Activated T-cell treated with anti-CD3 and anti-CD28 coated beads for 24 hours (primary cell): ENCODE data around the gene ACTN4.
A peak's percentile ranks its signal among the peaks of the same experiment; 100 is the strongest.

Experiments
- DNase-seq: peaks from one replicate; pipeline ENCODE4 v3.0.0-alpha.2; 2020; ENCODE audit warnings: low read depth

The ACTN4 gene

GRCh38 chr19:38725469-38726283, 78.2 kb downstream of the ACTN4 start:
- DNase-seq, result no peak

DNA sequence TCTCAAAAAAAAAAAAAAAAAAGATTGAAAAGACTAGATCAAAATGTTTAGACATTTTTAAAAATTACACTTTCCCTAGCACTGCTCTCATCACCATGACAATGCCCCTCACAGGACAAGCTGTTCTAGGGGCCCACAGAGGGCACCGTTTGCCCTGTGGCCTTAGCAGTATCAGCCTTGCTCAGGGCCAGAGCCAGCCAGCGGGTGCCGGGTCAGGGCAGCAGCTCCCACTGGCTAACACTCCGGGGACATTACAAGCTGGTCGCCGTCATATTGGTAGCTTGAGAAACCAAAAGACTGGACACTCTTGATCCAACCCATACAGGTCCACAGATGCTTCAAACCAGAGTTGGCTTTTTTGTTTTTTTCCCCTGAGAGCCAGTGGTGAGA, 78.8 kb downstream of the ACTN4 start:
- DNase-seq, result no peak

DNA sequence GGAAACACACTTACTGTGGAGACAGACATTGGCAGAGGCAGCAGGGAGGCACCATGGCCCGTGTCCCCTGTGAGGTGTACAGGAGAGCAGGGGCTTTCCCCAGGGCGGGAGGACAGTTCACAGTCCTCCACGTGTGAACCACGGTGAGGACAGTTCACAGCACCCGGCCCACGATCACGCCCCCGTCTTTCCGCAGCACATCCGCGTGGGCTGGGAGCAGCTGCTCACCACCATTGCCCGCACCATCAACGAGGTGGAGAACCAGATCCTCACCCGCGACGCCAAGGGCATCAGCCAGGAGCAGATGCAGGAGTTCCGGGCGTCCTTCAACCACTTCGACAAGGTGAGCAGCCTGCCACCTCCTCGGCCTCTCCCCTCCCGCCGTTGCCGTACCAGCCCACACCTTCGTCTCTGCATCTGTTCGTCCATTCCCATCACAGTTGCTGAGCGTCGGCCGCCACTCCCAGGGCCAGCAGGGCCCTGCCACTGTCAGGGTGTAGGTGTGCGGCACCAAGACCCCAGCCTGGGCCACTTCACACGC, 79.4 kb downstream of the ACTN4 start:
- no peak for DNase-seq

- DNase-seq, result no peak
Measured at GRCh38 chr19:38727306-38727867, 79.9 kb downstream of the ACTN4 start.

DNA sequence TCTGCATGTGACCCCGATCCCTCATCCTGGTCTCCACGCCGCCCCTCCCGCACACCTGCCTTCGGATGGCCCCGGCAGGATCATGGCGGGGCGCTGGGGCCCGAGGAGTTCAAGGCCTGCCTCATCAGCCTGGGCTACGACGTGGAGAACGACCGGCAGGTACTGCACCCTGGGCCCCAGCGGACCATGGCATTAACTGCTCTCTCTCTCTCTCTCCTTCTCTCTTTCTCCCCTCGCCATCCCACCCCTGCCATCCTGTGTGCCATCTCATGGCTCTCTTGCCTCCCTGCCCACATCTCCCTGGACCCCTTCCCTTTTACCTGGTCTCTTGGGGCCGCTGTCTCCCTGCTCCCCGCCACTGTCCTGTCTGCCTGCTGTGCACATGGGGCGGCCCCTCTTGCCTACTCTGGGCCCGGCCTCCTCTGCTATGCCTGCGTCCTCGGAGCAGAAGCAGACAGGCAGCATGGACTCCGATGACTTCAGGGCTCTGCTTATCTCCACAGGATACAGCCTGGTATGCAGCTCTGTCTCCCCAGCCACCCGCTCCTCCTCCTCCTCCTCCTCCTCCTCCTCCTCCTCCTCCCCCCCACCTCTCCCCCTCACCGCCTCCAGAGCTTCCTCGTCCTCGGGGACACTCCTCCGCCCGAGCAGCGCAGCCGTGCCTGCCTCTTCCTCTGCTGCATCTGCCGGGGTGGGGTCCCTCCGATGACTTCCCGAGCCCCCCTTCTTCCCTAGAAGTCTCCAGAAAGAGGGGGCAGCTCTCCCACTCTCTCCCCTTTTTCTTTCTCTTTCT, 80.6 kb downstream of the ACTN4 start:
- DNase-seq, result no peak

GRCh38 chr19:38728752-38729541, 81.5 kb downstream of the ACTN4 start:
- no peak for DNase-seq

GRCh38 chr19:38729653-38730469, 82.4 kb downstream of the ACTN4 start:
- DNase-seq, result peak; percentile 67

- DNase-seq, result no peak
Measured at GRCh38 chr19:38730470-38730730, 83.0 kb downstream of the ACTN4 start.

- no peak for DNase-seq
Measured at GRCh38 chr19:38730731-38731589, 83.5 kb downstream of the ACTN4 start.

DNA sequence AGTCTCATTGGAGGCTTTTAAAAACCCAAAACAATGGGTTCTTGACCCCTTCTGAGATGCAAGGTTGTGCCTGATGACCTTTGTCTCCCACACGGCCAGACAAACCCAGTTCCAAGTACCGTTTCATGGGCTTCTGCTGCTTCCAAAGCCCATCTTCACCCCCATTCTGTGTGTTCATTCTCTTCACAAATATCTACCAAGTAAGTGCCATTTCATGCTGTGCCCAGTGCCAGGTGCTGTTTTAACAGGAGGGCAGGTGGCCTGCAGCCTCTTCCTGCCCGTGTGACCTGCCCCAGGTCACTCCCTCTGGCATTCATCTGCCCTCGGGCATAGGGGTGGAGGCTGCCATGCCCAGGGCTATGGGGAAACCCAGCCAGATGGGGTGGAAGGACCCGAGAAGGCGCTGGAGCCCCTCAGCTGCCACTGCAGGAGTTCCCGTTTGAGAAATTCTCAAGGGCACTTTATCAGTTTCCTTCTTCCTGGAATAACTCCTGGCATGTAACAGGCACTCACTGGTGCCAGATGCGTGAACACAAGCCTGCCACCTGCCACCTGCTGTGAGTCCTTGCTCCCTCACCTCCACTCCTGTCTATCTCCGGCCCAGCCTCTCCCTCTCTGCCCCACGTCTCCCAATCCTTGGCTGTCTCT, 84.3 kb downstream of the ACTN4 start:
- DNase-seq, result no peak

GRCh38 chr19:38733241-38733492, 85.7 kb downstream of the ACTN4 start:
- no peak for DNase-seq

- DNase-seq, result no peak
Measured at GRCh38 chr19:38733493-38734175, 86.2 kb downstream of the ACTN4 start.

GRCh38 chr19:38734176-38734425, 86.7 kb downstream of the ACTN4 start:
- no peak for DNase-seq

DNA sequence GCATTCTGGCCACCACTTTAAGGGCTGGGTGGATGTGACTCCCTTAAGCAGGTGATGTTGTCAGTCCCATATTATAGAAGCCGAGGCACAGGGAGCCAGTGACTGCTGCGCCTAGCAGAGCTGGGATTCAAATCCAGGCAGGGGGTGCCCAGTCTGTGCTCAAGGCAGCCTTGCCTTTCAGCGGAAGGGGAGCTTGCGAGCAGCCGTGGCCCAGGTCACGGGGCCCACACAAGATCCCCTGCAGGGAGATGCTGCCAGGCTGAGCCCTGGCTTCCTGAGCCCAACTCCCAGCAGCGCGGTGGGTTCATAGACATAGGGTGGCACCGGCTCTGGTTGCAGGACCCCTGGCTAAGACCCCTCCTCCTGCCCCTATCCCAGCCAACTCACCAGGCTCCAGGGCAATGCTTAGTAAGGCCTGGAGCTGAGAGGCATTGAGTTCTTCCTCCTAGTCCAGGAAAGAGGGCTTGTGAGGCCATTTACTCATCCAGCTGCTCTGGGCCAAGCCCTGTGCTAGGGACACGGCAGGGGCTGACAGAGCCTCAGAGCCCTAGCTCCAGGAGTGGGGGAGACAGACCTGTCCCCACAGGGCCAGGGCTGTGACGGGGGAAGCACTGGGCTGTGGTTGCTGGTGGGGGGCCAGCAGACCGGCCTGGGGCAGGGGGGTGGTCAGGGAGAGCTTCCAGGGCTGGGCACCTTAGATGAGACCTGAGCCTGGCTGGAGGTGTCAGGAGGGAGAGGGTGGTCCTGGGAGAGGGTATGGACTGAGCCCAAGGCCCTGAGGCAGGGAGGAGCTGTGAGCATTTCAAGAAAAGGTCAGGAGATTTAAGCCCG, 87.2 kb downstream of the ACTN4 start:
- DNase-seq, result no peak

- no peak for DNase-seq
Measured at GRCh38 chr19:38735257-38735686, 87.8 kb downstream of the ACTN4 start.

DNA sequence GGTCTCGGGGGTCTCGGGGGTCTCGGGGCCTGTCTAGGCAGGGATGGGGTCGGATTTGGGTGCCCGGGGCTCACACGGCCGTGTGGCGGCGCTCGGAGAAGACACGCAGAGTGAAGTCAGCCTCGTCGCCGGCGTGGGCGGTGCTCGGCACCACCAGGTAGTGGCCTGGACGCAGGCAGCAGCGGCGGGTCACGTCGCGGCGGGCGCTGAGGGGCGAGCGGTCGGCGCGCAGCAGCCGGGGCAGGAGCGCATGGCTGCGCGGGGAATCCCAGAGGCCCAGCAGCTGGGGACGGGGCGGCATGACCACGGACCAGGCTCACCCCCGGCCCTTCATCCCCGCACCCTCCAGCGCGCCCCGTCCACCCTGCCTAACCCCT, 88.6 kb downstream of the ACTN4 start:
- no peak for DNase-seq

- DNase-seq, result peak; percentile 43
Measured at GRCh38 chr19:38736413-38737280, 89.2 kb downstream of the ACTN4 start.

- no peak for DNase-seq
Measured at GRCh38 chr19:38737281-38737865, 89.9 kb downstream of the ACTN4 start.
